Measurements from ENCODE around the gene SAP130. TPM values are rescaled to one million over a fixed set of nuclear protein-coding genes. Genes with fewer than 3 reads are reported as not detected.

The SAP130 gene
- total and polyA plus RNA-seq, 2 of the 4 experiments (the other 2 are of a cell fraction), result 6.1 to 17.1 TPM

DNA sequence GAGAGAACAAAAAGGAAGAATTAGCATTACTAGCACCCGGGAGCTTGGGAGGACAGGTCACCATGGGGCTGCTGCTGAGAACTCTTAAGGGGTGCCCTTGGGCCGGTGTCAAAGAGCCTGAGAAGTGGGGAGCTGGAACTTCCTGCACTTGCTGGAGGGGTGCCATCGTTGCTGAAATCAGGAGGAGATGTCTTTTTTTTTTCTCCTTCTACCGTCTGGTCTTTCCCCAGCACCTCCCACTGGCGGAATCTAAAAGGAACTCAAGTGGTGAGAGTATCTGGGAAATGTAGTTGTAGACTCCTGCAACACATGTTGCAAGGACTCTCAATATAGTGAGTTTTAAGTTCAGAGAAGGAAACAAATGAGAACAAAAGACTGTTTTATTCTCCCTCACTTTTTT, 136.0 kb downstream of the SAP130 start:
- Histone ChIP-seq H3K9me1 (ENCODE audit: insufficient read depth, low read length) (no peaks in the 10 kb centered on the region), H4K8ac (ENCODE audit: low read depth in 2 of 2, low read length in 2 of 2) (no peak overlapping the region)
- DNase-seq, result no peak

More for the DNA sequence above, 136.0 kb downstream of the SAP130 start:
- Histone ChIP-seq H2BK15ac (ENCODE audit: low read depth, low read length) (no peak overlapping the region), H3K27me3 (ENCODE audit: control insufficient read depth, insufficient read depth, low read length) (no peaks in the 10 kb centered on the region), H3K79me1 (ENCODE audit: low read depth in 1 of 2, low read length in 2 of 2) (peaks cover 3 to 21% of the 10 kb centered on the region in 2 experiments; a peak in 3 of 4 replicates), H3K23ac (ENCODE audit: low read depth, low read length) (no peak overlapping the region), H3K4me3 (ENCODE audit: insufficient read depth, low read depth, low read length) (no peak overlapping the region), H3K56ac (ENCODE audit: extremely low read depth, insufficient read depth, low read length) (no peak overlapping the region), H4K20me1 (ENCODE audit: insufficient read depth, low read length) (no peaks in the 10 kb centered on the region), H4K5ac (ENCODE audit: low read depth, low read length) (no peak overlapping the region), H3K4ac (ENCODE audit: low read depth, low read length) (no peak overlapping the region), H2BK120ac (ENCODE audit: low read depth, low read length) (no peak overlapping the region), H3K27ac (ENCODE audit: insufficient read depth, low read length) (no peak overlapping the region), H2AK5ac (ENCODE audit: low read depth, low read length) (no peak overlapping the region), H3K36me3 (ENCODE audit: control insufficient read depth, insufficient read depth, low read length) (no peaks in the 10 kb centered on the region), H3K9ac (ENCODE audit: low read depth, low read length) (no peak overlapping the region), H3K4me1 (ENCODE audit: control insufficient read depth, insufficient read depth, low read length) (peaks cover 8% of the 10 kb centered on the region), H2BK20ac (ENCODE audit: low read depth, low read length) (no peak overlapping the region), H2AFZ (replicated peaks; ENCODE audit: low read length, poor library complexity) (no peak overlapping the region), H3K18ac (ENCODE audit: low read depth, low read length) (no peak overlapping the region), H3K4me2 (ENCODE audit: low read depth, low read length) (no peak overlapping the region), H4K91ac (ENCODE audit: insufficient read depth, low read depth, low read length) (no peak overlapping the region), H3K9me3 (ENCODE audit: control insufficient read depth, insufficient read depth, low read length) (no peaks in the 10 kb centered on the region), H2BK5ac (ENCODE audit: low read depth, low read length, poor library complexity, severe bottlenecking) (no peak overlapping the region), H2AK9ac (replicated peaks; ENCODE audit: low read depth, low read length, poor library complexity) (no peak overlapping the region), H3K14ac (replicated peaks; ENCODE audit: low read depth, low read length) (no peak overlapping the region)
- no CpG with 5 or more reads among the region's 5 CpGs for WGBS, 2 experiments (ENCODE audit: extremely low coverage in 2 of 2, insufficient read length in 1 of 2)
- no TSS peak for BruUV-seq (replicated peaks)
- in situ Hi-C loops (cut with MboI; ENCODE audit: low sequenced_read_pairs), result loop anchor here (25.0 kb wide), 1 partner anchor 420 kb away; the partner anchor contains the start of gene HS6ST1
- dilution Hi-C loops (cut with HindIII; ENCODE audit: low sequenced_read_pairs, unreplicated experiment), result no loop called here
- intact Hi-C loops (cut with micrococcal nuclease), result no loop called here
- CTCF ChIA-PET, result no interaction called here
- POLR2A ChIA-PET (ENCODE audit: unreplicated experiment), result no interaction called here
- no peak for TF ChIP-seq BHLHE40 (IDR thresholded peaks at IDR 0.05; ENCODE audit: low read depth, low read length)
- TF ChIP-seq MAFK (IDR thresholded peaks at IDR 0.05; ENCODE audit: low read depth, low read length), result no peak
- TF ChIP-seq MAZ (IDR thresholded peaks at IDR 0.05; ENCODE audit: borderline replicate concordance, low read depth, low read length), result no peak
- no peak for ATAC-seq (ENCODE audit: low read depth)

Small RNAs within 50 kb of the gene (microRNA-seq; reads per million reads assigned to microRNA genes)
- gene AC012306.1 (ENCODE audit: insufficient read depth, insufficient read length) (not detected), gene AC108059.3 (ENCODE audit: insufficient read depth, insufficient read length) (not detected), gene RF00019 (ENCODE audit: insufficient read depth, insufficient read length) (not detected)

Small RNAs within 50 kb of the gene (small RNA-seq; reads per million reads assigned to genes)
- gene AC012306.1, result 0 reads per million in 5 experiments
- 0 to 1.4 (median 0) reads per million in 5 experiments for gene AC108059.3
- gene RF00019, result 0 reads per million in 5 experiments

Other genes with a start within 250 kb of the SAP130 start
- 41.2 and 47.8 TPM in 2 replicates for gene WDR33, start 216.9 kb downstream of the SAP130 start, total RNA-seq (2012; rRNA removed)
- gene WDR33, start 216.9 kb downstream of the SAP130 start, polyA plus RNA-seq (2012; rRNA removed), result 14.9 and 19.6 TPM in 2 replicates
- gene POLR2D, start 169.9 kb downstream of the SAP130 start, total RNA-seq (2012; rRNA removed), result 41.6 and 42.2 TPM in 2 replicates
- gene POLR2D, start 169.9 kb downstream of the SAP130 start, polyA plus RNA-seq (2012; rRNA removed), result 12.9 and 18.0 TPM in 2 replicates
- 14.0 and 16.1 TPM in 2 replicates for gene AMMECR1L, start 142.1 kb downstream of the SAP130 start, total RNA-seq (2012; rRNA removed)
- gene AMMECR1L, start 142.1 kb downstream of the SAP130 start, polyA plus RNA-seq (2012; rRNA removed), result 11.0 and 13.4 TPM in 2 replicates
- 71.3 and 100.0 TPM in 2 replicates for gene UGGT1, start 63.1 kb upstream of the SAP130 start, total RNA-seq (2012; rRNA removed)
- gene UGGT1, start 63.1 kb upstream of the SAP130 start, polyA plus RNA-seq (2012; rRNA removed), result 23.0 and 26.1 TPM in 2 replicates

Data from IMR-90 (cell line).